ENCODE measurements around the gene SUGCT.

GRCh38 chr7:40599836-40600235, 465.0 kb downstream of the SUGCT start:
- no peak for TF ChIP-seq CTCF (IDR thresholded peaks at IDR 0.05 in 8 of 11, conservative IDR thresholded peaks at IDR 0.05 in 3 of 11)
- no peak for TF ChIP-seq POLR2AphosphoS5 (IDR thresholded peaks at IDR 0.05)
- no peak for TF ChIP-seq POLR2A (IDR thresholded peaks at IDR 0.05)
